Breast epithelium (tissue), 3 donors: ENCODE data around the gene RCC1.

Experiments used
- POLR2A ChIP-seq: fragments of 450-650 bp; IDR thresholded peaks from one replicate; pipeline ENCODE4 v1.6.1; 2016; ENCODE audit warnings: antibody characterized with exemption, mild to moderate bottlenecking, moderate library complexity
- POLR2AphosphoS5 ChIP-seq, 3 donors: sonication (generic); formaldehyde crosslinking; IDR thresholded peaks; one replicate each; pipeline ENCODE4 v1.6.1; 2017; ENCODE audit warnings: antibody characterized with exemption in 3 of 3
- TF ChIP-seq, protein P1 (sequence below), 3 donors: fragments of 450-650 bp; IDR thresholded peaks; one replicate each; pipeline ENCODE4 v1.5.1; 2016 to 2017; ENCODE audit warnings: antibody characterized with exemption in 3 of 3, mild to moderate bottlenecking in 3 of 3, moderate library complexity in 3 of 3

DNA sequence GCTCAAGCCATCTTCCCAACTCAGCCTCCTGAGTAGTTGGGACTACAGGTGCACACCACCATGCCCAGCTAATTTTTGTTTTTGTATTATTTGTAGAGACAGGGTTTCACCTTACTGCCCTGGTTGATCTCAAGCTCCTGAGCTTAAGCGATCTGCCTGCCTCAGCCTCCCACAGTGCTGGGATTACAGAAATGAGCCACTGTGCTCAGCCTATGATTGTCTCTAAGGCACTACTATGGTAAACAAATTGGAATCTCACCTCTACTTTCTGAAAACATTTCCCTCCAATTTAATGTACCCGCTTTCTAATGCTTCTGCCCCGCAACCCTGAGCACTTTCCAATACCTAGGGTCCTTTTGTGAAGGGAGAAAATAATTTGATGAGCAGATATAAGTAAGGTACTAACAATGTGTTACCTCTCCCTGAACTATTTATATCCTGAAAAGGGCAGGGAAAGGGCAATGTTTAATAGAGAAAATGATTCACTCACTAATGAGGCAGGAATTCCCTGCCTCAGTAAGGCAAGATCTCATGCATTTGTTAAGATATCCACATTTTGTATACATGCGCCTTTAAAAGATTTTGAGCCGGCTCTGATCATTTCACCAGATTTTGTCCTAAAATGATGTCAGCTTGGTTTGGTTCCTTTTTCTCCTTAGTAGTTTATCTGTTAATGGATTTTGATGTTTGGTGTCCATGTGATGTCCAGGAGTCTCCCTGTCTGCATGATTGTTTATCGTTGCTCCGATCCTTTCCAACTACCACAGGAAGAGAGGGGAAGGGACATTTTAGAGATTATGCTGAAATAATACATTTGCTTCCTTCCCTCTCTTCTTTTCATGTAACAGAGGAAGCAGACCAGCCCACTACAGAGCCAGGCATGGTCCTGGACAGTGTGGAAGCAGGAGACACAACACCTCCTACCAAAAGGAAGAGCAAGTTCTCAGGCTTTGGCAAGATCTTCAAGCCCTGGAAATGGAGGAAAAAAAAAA lies 47.3 kb upstream of the RCC1 start:
- TF ChIP-seq POLR2AphosphoS5 (IDR thresholded peaks at IDR 0.05) (no peak), POLR2A (no peak)
- TF ChIP-seq, protein P1, sequence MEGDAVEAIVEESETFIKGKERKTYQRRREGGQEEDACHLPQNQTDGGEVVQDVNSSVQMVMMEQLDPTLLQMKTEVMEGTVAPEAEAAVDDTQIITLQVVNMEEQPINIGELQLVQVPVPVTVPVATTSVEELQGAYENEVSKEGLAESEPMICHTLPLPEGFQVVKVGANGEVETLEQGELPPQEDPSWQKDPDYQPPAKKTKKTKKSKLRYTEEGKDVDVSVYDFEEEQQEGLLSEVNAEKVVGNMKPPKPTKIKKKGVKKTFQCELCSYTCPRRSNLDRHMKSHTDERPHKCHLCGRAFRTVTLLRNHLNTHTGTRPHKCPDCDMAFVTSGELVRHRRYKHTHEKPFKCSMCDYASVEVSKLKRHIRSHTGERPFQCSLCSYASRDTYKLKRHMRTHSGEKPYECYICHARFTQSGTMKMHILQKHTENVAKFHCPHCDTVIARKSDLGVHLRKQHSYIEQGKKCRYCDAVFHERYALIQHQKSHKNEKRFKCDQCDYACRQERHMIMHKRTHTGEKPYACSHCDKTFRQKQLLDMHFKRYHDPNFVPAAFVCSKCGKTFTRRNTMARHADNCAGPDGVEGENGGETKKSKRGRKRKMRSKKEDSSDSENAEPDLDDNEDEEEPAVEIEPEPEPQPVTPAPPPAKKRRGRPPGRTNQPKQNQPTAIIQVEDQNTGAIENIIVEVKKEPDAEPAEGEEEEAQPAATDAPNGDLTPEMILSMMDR (IDR thresholded peaks at IDR 0.05): no peak
